GM21423 (cell line): ENCODE measurements around the gene PHOSPHO1.

Source experiments
- ATAC-seq: cut with Tn5 transposase; IDR thresholded peaks from one replicate; pipeline ENCODE4 v1.9.1; 2021; ENCODE audit warnings: mild to moderate bottlenecking, moderate library complexity; ENCODE audit not compliant: unreplicated experiment

The PHOSPHO1 gene

DNA sequence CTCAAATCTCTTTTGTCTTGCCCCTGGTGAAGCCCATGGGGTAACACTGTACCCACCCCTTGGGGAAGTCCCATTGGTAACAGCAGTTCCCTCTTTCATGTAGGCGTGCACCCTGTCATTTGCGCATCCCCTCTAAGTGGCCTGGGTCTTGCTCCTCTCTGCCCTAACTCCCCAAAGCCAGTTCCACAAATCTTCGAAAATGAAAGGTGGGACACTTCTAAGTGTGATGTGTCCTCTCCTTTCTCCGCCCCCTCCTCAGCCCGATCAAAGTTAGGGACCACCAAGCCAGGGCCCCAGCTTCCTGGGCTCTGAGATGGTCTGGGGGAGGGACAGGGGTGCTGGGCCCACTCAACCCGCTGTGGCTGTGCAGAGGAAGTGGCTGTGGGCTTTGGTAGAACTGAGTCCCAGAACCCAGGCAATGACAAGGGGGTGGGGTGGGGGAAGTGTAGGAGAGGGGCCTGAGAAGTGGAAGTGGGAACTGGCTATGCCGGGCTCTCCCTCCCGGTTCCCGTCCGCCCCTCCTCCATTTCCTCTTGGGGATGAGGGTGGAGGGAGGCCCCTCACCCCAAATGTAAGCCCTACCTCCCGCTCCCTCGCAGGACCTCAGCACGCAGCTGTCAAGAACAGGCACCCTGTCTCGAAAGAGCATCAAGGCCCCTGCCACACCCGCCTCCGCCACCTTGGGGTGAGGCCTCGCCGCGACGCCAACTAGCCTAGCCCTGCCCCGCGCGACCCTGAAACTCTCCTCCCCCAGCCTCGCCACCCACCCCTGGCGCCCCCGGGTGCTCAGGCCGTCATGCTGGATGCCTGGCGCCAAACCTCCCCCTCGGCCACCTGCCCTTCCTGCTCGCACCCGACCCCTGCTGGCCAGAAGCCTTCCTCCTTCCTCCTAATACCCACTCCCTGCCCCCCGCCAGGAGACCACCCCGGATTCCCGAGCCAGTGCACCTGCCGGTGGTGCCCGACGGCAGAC lies 11.4 kb downstream of the PHOSPHO1 start:
- ATAC-seq: peak; percentile 28

DNA sequence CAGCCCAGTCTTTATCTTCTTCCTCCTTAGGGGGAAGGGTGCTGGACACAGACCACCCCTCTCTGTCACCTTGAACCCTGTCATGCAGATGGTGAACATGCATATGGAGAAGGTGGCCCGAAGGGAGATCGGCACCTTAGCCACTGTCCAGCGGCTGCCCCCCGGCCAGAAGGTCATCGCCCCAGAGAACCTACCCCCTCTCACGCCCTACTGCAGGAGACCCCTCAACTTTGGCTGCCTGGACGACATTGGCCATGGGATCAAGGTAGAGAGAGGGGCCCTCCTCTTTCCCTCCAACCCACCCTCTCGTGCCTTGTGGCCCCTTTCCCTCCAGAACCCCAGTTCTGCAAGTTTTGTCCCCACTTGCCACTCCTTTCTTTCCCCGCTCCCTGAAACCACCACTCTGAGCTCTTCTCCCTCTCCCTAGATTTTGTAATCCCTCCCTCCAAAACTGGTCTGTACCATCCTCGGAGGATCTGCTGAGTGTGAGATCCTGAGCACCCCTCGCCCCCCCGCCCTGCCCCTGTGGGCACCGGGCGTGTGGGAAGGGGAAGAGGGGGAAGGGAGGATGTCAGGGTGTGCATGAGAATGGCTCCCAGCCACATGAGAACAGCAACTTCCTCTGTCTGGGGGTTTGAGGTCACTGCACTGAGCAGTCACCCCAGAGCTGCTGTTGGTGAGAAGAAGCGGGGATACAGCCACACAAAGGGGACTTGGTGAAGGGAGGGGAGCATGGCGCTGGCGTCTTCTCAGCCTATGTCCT lies 12.8 kb downstream of the PHOSPHO1 start:
- ATAC-seq: peak; percentile 47

DNA sequence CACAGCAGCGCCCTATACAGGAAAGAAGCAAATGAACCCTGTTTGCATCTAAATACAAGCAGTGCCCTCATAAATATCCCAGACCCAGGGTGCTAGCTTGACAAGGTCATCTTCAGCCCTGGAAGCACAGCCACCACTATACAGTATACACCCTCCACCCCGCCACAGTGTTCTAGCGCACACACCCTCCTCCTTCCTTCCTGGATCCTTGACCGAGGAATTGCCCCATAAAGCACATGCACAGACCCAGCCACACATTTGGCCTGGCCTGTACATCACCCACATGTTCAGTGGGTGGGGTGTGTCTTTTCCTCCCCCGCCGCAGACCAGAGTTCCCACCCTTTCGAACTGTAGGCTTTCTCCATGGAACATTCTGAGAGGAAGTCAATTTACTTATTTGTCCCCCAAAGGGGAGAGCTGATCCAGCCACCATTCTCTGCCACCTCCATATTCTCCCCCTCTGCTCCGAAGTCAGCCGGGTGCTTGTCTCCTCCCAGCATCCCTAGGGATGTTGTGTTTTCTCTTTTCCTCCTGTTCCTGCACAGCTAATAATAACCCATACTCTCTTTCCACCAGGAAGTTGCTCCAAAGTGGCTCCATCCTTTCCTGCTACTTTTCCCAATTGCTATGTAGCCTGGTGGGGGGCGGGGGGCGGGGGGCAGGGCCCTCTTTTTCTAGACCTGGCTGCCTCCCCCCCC lies 13.5 kb downstream of the PHOSPHO1 start:
- ATAC-seq: no peak

DNA sequence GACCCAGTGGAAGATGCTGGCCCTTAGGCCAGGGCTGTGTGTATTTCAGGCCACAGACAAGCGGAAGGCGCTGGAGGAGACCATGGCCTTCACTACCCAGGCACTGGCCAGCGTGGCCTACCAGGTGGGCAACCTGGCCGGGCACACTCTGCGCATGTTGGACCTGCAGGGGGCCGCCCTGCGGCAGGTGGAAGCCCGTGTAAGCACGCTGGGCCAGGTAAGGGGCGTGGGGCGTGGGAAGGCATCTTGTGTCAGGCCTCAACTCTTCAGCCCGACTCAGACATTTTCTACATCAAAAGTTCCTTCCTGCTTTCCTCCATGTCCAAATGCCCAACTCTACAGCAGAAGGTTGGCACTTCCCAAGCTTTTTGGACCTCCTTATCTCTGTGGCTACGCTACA lies 14.1 kb downstream of the PHOSPHO1 start:
- no peak for ATAC-seq

DNA sequence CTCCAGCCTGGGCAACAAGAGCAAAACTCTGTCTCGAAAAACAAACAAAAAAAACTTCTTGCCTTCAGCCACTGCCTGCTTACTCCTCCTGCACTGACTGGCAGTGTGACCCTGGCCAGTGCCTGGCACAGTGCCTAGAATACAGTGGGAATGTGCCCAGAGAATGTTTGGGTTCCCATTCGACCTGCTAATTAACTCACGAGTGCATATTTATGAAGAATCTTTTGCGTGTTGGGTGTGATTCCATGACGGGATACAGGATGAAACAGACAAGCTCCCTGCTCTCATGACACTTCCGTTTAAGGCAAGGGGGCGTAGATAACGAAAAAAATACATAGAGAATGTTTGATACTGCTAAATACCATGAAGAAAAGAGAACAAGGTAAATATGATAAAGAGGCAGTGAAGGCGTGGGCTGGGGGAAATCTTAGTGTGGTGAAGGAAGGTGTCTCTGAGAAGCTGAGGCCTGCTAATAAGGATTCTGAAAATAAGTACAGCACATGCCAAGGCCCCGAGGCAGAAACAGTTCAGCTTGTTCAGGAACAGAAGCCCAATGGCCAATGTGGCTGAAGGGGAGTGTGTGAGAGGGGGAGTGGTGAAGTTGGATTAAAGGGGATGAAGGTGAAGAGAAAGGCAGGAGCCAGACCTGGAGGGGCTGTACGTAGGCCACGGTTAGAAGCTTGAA lies 15.8 kb downstream of the PHOSPHO1 start:
- ATAC-seq: no peak

DNA sequence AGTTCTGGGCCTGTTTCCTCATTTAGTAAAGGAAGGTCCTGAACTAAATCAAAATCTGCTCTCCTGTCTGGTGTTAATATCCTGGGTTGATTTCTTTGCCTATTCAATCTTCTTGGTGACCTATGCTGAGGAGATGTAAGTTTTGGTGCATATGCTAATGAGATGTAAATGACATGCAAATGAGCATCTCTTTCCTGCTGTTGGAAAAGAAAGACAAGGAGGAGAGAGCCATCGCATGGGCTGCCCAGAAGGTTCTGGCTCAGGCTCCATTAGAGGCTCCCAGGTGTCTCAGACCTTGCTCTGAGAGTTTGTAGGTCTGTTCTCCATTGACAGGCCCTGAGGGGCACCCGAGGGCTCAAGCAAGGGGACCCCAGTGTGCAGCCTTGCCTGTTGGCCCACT lies 16.7 kb downstream of the PHOSPHO1 start:
- no peak for ATAC-seq

DNA sequence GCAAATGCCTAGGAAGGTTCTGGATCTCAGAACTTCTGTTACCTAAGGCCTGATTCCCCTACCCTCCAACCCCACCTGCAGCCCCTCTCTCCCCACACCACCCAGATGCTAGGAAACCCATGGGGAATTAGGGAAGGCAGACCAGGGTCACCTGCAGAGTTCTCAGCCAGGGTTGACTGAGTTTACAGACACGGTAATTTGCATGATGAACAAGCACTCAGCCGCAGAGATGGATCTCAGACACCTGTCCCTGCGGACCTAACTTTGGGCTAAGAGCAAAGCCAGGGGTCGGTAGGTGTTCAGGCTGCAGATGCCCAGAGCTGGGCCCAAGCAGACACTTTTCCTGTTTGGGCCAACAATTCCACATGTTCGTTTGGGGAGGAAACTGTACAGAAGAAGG lies 17.2 kb downstream of the PHOSPHO1 start:
- no peak for ATAC-seq

DNA sequence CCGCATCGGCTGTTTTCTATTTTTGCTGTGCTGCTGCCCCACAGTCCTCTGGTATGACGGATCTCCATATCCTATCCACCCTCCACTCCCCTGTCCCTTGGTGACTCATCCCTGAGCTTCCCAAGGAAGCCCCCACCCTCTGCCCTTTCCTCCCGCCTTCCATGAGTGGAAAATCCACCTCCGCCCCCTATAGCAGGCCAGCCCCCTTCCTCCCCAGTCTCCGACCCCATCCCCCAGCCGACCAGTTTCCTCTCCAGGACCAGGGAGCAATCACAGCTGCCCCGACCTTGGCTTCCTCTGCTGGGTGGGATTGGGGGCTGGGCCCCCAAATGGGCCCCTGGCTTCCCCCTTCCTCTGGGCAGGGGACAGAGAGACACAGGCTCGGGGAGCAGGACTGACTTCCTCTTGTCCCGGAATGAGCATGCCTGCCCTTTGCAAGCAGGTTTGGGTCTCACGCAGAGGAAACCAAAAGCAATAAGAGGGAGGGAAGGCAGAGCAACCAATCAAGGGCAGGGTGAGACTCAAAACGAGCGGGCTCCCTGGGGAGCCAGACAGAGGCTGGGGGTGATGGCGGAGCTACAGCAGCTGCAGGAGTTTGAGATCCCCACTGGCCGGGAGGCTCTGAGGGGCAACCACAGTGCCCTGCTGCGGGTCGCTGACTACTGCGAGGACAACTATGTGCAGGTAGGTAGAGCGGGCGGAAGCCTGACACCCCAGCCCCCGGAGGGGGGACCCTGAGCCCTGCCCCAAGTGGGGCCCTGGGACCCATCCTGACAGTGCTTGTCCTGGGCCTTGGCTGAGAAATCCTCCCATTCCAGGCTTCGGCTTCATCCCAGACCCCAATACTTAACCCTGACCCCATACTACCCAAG lies 20.2 kb downstream of the PHOSPHO1 start, which contains the start of the genes ABI3 and GNGT2:
Gene ABI3 (plus strand): TSS at position 550 of the 872 bp plus-strand sequence. CDS start 18 bp downstream, at position 568.
Gene GNGT2 (minus strand): TSS at position 417 of the 872 bp plus-strand sequence. CDS start 3,152 bp downstream, outside the sequence.
- ATAC-seq: peak; percentile 59

DNA sequence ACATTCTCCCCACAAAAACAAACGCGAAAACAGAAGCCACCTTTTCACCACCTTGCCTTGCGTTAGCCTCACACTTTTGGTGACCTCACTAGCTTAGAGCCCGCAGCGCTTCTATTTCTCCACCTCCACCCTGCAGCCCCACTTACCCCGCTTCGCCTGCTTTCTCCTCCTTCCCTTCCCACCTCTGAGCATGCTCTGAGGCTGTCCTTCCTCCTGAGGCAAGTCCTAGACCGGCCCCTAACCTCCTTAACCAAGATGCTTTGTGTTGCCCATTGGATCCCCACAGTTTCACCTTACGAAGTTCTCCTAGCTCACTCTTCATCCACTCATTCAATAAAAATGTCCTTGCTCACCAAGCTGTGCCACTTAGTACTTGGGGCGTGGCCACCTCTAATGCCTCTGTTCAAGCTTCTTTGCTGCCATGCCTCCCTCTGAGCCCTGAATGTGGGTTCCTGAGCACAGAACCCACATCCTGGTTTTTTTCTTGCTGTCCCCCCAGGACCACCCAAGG lies 21.5 kb downstream of the PHOSPHO1 start:
- no peak for ATAC-seq

DNA sequence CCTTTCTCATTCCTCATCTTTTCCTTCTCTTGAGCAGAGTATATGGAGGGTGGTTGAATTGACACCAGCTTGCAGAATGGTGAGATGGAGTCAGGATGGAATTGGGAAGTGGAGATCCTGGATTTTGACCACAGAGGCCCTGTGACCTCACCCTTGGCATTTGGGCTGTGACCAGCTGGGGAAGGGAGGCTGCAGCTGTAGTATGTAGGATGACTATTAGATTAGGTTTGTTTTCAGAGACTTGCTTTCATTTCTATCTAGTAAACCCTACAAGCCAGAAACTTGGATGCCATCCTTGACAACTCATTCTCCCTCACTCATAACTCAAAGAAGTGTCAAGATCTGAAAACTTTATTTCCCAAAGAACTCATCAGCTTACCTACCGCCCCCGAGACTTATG lies 26.1 kb downstream of the PHOSPHO1 start:
- no peak for ATAC-seq

DNA sequence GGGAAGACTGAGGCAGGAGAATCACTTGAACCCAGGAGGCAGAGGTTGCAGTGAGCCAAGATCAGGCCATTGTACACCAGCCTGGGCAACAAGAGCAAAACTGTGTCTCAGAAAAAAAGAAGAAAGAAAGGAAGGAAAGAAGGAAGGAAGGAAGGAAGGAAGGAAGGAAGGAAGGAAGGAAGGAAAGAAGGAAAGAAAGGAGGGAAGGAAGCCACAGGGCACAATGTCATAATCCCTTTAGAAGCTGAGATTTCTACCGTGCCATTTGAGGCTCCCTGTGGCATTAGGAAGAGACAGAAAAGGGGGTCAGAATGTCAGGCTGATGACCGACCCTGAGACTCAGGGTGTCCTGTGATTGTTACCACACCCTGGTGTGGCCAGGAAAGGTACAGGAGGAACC lies 26.8 kb downstream of the PHOSPHO1 start:
- ATAC-seq: no peak

DNA sequence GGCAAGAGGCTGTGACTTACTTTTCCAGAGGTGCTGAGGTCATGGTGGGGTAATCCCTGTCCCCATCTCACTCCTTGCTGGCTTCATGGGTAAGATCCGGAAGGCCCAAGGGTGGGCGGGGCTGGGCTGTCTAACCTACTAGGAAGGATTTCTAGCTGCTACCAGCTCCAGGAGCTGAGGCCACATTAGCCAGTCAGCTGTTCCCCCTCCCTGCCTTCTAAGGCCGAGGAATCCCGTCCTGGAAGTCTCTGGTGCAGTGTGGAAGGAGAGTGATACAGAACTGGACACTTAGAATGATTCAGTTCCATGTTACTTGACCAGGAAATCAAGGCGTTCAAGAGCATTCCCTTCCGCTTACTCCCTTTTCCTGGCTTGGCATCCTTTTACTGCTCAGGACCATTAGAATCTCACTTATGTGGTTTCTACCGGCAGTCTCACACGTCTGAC lies 29.1 kb downstream of the PHOSPHO1 start:
- ATAC-seq: no peak

DNA sequence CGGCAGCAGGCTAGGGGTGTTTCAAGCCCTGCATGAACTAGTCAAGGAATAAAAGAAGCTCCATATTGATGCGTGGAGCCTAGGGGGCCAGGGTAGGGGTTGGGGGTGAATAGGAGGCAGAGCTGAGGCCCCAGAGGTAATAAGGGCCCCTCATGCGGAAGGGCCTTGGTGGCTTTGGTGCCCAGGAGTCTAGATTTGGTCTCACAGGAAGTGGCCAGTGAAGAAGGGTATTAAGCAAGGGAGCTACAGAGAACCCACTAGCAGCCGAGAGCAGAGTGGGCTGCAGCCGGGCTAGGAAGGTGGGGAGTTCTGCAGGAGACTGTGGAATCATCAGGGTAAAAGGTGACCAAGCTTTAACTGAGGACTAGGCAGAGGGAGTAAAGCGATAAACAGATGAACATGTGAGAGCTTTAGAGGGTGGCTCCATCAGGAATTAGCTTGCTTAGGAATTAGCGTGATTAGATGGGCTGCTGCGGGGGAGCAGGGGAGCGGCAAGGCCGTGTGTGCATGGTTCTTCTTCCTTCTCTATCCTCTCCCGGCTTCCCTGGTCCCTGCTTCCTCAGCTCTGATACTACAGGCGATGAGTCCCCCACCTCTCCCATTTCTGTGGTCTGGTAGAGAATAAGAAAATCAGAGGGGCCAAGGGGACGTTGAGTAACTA lies 30.0 kb downstream of the PHOSPHO1 start:
- no peak for ATAC-seq

DNA sequence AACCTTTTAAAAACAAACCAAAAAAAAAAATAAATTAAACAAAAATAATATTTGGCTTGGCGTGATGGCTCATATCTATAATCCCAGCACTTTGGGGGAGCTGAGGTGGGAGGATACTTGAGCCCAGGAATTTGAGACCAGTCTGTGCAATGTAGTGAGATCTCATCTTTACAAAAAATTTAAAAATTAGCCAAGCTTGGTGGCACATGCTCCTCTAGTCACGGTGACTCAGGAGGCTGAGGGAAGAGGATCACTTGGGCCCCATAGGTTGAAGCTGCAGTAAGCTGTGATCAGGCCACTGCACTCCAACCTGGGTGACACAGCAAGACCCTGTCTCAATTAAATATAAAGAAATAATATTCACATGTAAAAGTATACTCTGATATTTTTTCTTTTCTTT lies 32.4 kb downstream of the PHOSPHO1 start:
- no peak for ATAC-seq

DNA sequence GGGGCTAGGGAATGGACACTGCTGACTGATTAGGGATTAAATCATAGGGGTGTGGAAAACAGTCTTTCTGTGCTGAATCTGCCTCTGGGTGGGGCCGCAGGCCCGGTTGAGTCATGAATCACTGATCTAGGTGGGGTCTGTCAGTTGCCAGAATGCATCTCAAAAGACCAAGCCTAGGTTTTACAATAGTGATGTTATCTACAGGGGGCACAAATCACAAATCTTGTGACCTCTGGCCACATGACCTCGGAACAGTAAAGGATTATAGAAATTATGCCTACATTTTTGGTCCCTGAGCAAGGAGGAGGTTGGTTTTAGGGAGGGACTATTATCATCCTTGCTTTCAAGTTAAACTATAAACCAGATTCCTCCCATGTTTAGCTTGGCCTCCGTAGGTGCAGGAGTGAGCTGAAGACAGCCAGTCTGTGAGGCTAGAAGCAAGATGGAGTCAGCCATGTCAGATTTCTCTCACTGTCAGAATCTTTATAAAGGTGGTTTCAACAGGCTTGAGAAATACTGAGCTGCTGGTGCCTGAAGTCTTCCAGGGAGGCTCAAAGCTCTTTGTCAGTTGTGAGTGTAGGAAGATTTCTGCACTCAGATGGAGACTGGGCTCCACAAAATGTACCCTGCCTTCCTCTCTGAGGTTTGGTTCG lies 33.1 kb downstream of the PHOSPHO1 start:
- ATAC-seq: no peak

DNA sequence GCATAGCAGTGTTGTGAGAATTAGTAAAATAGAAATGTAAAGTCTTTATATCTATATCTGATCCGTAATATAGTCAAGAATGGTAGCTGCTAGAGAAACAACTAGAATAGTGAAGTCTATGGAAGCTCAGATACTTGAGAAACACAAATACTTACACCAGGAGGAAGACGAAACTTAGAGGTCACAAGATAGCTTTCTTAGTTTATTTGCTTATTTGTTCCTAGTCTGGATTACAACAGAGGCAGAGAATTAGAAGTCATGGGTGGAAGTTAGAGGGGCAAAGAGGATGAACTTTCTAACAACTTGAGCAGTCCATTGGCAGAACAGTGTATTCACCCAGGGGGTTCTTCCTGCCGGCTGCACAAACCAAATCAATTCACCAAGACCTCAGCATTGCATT lies 34.1 kb downstream of the PHOSPHO1 start:
- ATAC-seq: no peak

DNA sequence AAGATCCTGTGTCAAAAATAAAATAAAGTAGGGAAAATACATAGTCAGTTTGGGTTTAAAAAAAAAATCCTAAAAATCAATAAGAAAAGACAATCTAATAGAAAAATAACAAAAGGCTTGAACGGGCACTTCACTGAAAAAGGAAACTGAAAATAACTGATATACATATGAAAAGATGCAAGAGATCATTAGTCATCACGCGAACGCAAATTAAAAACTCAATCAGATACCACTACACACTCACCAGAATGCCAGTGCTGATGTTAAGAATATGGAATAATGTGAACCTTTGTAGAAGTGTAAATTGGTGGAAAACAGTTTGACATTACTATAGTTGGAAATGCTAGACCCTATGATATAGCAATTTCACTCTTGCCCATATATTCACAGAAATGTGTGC lies 34.8 kb downstream of the PHOSPHO1 start:
- ATAC-seq: no peak

DNA sequence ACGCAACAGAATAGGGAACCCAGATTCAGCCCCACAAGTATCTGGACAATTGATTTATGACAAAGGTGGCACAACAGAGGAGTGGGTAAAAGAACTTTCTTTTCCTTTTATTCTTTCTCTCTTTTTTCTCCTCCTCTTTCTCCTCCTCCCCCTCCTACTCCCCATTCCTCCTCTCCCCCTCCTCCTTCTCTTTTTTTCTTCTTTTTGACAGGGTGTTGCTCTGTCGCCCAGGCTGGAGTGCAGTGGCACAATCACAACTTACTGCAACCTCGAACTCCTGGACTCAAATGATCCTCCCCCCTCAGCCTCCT lies 36.3 kb downstream of the PHOSPHO1 start:
- ATAC-seq: no peak
